ENCODE data around the gene LARGE1.

Gene LARGE1

GRCh38 chr22:33513388-33514338 is 406.6 kb downstream of the LARGE1 start:
- TF ChIP-seq REST (IDR thresholded peaks at IDR 0.05; ENCODE audit: insufficient read depth in 1 of 2, low read depth in 2 of 2, low read length in 2 of 2) (no peak), POLR2AphosphoS5 (IDR thresholded peaks at IDR 0.05; ENCODE audit: low read depth, low read length) (no peak), TAF1 (IDR thresholded peaks at IDR 0.05; ENCODE audit: borderline replicate concordance, insufficient read depth, low read length) (no peak)

GRCh38 chr22:33512908-33513307 is 407.4 kb downstream of the LARGE1 start:
- TF ChIP-seq REST (IDR thresholded peaks at IDR 0.05; ENCODE audit: insufficient read depth in 1 of 2, low read depth in 2 of 2, low read length in 2 of 2) (no peak), POLR2AphosphoS5 (IDR thresholded peaks at IDR 0.05; ENCODE audit: low read depth, low read length) (no peak), SIN3A (IDR thresholded peaks at IDR 0.05; ENCODE audit: borderline replicate concordance, insufficient read depth, low read length) (no peak), FOXP2 (optimal IDR thresholded peaks at IDR 0.05; ENCODE audit: borderline replicate concordance, extremely low read depth, extremely low read length, insufficient read depth) (no peak), TAF1 (IDR thresholded peaks at IDR 0.05; ENCODE audit: borderline replicate concordance, insufficient read depth, low read length) (no peak)

- TF ChIP-seq REST (IDR thresholded peaks at IDR 0.05; ENCODE audit: insufficient read depth in 1 of 2, low read depth in 2 of 2, low read length in 2 of 2) (no peak), POLR2AphosphoS5 (IDR thresholded peaks at IDR 0.05; ENCODE audit: low read depth, low read length) (no peak), SIN3A (IDR thresholded peaks at IDR 0.05; ENCODE audit: borderline replicate concordance, insufficient read depth, low read length) (no peak), FOXP2 (optimal IDR thresholded peaks at IDR 0.05; ENCODE audit: borderline replicate concordance, extremely low read depth, extremely low read length, insufficient read depth) (no peak), TAF1 (IDR thresholded peaks at IDR 0.05; ENCODE audit: borderline replicate concordance, insufficient read depth, low read length) (no peak)
Measured at GRCh38 chr22:33510429-33510904, 409.8 kb downstream of the LARGE1 start.

GRCh38 chr22:33504941-33505625 is 415.2 kb downstream of the LARGE1 start:
- TF ChIP-seq FOXP2 (optimal IDR thresholded peaks at IDR 0.05; ENCODE audit: borderline replicate concordance, extremely low read depth, extremely low read length, insufficient read depth), result no peak
- no peak for TF ChIP-seq TAF1 (IDR thresholded peaks at IDR 0.05; ENCODE audit: borderline replicate concordance, insufficient read depth, low read length)
- TF ChIP-seq SIN3A (IDR thresholded peaks at IDR 0.05; ENCODE audit: borderline replicate concordance, insufficient read depth, low read length), result no peak
- TF ChIP-seq REST (IDR thresholded peaks at IDR 0.05; ENCODE audit: insufficient read depth in 1 of 2, low read depth in 2 of 2, low read length in 2 of 2), result no peak
- no peak for TF ChIP-seq POLR2AphosphoS5 (IDR thresholded peaks at IDR 0.05; ENCODE audit: low read depth, low read length)
